HG03558 (cell line): ENCODE results near the gene INSYN2B.

Experiments
- ATAC-seq: cut with Tn5 transposase; IDR thresholded peaks from one replicate; pipeline ENCODE4 v1.9.1; 2021; ENCODE audit warnings: moderate number of reproducible peaks; ENCODE audit not compliant: unreplicated experiment; ENCODE audit errors: extremely low read depth

The INSYN2B gene

DNA sequence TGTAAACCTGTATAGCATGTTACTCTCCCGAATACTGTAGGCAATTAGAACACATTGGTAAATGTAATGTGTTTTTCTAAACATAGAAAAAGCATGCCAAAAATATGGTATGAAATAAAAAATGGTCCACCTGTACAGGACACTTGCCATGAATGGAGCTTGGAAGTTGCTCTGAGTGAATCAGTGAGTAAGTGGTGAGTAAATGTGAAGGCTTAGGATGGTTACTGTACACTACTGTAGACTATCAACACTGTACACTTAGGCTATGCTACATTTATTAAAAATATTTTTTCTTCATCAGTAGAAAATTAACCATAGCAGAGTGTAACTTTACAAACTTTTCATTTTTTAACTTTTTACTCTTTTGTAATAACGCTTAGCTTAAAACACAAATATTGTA, 41.9 kb downstream of the INSYN2B start:
- no peak for ATAC-seq

DNA sequence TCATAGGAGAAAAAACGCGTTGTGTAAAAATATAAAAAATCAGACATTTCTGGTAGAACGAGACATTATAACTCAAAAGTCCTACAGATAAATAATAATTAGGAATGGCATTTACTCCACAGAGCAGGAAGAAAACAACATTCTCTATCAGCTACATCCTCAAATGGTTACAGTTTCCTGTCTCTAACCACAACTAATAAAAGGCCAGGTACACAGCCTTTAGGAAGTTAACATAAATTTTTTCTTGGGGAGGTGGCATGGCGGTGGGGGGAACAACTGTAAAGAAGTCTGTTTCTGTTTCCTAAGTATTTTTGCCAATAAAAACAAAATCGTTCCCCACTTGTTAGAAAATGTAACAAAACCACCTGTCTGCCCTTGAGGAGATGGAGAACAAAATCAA, 44.5 kb downstream of the INSYN2B start:
- ATAC-seq, result no peak

DNA sequence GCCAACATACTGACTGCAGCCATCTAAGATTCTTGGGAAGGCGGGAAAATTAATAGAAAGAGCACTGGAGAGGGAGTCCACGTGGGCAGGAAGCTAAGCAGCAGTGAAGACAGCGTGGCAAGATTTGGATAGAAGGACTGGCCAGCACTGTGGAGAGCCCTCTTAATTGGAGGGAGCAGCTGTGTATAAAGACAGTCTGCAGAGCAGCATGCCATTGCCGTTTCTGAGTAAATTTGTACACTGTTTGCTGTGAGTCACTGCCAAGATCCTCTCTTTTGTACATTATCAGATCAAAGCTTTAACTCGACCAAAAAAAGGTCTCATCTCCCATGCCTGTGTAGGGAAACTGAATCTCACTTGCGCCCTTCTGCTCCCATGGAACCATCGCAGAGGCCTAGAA, 45.3 kb downstream of the INSYN2B start:
- ATAC-seq, result no peak

DNA sequence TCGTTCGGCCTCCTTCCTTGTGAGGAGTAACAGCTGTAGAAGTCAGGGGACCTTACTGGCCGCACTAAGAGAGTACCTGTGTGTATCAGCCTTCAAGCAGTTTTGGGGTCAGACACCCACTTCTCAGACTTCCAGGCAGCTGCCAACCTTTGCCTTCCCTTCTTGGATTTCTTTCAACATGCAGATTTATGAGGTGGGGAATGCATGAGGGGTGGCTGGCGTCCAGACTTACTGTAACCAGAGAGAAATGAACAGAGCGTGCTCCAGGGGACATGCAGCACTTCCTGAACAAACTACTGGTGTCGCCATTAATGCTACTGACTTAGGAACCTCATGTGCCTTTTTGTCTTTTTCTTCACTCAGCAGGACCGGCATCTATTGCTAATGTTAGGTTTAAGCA, 46.7 kb downstream of the INSYN2B start:
- no peak for ATAC-seq

DNA sequence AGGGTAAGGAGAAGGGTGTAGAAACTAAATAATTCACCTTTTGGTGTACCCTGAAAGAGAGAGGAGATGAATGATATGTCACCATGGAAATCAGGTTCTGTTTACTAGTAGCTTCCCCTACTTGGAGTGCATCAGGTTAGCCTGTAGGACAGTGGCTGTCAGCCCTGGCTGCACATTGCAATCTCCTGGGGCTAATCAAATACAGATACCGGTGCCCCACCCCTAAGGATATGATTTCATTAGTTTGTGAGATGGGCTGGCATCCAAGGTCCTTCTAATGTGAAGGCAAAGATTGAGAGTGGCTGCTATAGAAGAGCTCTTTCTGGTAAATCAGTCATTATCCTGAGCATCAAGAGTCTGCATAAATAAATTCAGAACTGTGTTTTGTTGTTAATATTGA, 47.2 kb downstream of the INSYN2B start:
- ATAC-seq, result no peak

DNA sequence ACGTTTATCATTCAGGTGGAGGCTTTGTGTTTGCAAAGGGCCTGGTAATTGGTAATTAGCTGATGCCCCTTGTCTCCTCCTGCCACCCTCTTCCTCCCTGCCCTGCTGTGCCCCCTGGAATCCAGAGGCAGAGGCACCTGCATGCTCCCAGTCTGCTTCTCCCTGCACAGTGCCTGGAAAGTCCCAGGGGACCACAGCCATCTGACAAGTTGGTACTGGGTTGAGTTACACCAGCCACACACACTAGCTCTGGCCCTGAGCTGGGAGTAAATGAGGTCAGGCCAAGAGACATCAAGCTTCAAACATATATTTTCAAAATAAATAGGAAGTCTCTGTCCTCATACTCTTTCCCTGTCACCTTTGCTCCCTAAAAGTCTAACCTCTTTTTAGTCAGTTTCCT, 56.3 kb downstream of the INSYN2B start:
- no peak for ATAC-seq

DNA sequence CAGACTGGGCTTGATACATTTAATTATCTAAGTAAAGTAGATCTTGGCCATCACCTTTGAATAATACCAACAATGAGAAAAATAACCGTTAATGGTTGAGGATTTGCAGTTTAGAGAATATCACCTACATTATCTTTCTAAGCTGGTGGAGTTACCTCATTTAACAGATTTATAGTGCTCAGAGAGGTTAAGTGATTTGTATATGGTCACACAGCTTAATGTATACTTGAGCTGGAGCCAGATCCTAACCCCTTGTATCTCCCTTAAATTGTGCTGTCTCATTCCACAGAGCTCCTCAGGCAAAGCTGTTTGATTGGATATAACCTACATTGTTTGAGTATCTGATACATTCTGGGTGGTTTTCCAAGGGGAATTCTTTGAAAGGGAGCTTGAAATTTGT, 57.8 kb downstream of the INSYN2B start:
- ATAC-seq, result no peak

DNA sequence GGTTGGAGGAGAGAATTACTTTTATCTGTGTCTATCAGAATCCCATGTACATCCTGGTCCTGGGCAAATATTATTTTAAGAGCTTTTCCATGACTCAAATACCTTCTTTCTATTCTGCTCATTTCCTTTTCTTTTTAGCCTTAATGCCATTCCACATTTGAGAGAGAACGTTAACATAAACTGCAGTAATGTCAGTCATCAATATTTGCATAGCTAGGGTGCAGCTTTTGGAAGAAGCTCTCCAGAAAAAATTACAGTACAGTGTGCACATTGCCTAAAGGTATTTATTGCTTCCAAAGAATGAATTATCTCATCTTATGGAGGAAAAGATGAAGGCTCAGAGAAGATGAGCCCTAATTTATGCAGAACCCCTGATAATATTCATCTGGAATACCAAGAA, 58.3 kb downstream of the INSYN2B start:
- no peak for ATAC-seq

DNA sequence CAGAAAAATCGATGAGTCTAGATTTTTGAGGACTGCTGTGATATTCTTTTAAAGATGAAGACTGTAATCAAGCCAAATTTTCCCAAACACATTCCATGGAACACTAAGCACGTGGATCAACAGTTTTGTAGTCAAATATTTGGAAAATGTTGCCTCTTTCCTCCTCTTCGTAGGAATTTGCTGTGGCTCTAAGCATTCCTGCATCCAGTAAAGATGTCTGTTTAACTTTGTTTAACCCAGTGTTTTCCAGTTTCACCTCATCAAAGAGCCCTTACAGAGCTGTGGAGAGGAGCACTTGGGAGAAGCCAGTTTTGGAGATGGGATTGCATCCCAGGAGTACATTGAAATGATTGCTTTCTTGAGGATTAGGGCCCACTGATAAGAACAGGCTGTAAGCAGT, 58.9 kb downstream of the INSYN2B start:
- ATAC-seq, result no peak

DNA sequence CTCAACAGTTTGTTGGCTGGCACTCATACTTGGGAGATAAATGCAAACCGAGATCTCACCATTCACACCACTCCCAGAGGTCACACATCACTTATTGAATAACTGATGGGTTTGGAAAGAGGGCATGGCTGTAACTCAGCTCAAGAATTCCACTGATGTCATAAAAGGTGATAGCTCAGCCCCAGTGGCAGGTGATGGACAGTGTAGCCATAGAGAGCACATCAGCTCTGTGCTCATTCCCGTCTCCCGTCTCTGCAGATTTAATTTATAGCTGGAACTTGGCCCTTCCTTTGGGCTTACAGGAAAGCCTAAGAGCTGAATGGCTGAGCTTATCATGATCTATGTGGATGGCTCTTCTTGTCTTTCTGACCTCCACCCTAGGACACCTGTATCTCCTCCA, 59.8 kb downstream of the INSYN2B start:
- no peak for ATAC-seq

DNA sequence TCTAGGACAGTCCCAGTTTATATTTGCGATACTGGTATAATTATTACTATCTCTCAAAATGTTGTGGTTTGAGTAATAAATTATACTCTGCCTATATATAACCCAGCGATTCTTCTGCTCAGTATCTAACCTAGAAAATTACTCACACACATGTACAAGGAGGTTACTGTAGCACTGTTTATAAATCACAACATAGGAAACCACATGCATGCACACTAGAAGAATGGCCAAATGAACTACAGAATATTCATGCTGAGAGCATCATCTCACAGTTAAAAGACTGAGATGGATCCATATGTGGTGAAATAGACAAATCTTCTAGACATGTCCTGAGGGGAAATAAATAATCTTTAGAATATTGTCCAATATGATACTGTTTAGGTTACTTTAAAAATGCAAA, 62.1 kb downstream of the INSYN2B start:
- ATAC-seq, result no peak

DNA sequence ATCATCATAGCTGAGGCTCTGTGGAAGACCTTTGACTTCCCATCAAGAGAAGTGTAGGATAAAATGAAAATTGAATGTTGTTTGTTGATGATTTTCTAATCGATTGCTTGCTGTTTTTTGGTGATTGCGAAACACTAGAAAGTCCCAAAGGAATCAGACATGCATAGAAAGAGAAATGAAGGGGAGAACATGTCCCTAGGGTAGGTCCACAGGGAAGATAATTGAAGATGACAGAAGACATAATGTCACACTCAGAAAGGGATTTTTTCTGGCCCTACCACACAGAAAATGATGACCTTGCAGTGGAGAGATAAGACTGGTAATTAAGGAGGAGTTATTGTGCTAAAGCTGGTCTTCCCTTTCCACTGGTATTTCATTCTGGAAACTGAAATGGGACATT, 62.8 kb downstream of the INSYN2B start:
- no peak for ATAC-seq

DNA sequence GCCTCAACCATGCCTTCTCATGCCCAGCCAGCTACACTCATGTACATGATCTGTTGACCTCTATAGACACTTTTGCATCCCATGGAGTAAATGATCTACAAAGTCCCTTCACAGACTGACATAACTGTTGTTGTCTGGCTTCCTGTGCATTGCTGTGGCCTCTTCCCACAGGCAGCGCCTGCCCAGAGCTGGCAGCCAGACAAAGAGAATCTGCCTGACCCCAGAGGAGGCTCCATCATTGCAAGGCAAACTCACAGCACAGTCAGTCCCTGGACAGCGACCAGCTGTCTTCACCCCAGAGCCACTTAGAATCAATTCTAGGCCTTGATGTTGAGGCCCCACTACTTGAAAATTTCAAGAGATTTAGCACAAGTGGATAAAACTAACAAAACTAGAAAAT, 65.5 kb downstream of the INSYN2B start:
- no peak for ATAC-seq

DNA sequence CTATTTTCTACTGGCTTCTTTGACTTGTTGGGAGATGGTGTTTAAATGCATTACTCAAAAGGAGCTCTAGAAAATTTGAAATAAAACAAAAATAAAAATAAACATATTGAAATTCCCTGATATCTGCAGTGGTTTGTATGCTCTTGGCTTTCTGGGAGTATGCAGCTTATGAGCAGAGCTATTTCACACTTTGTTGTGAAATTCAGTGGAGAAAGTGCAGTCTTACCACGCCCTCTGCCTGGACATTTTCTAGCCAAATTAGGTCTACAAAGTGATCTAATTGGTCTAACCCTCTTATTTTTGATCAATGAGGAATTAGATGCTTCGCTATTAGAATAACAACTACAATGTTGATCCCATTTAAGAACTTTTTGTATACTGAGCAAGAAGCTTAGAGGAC, 66.8 kb downstream of the INSYN2B start:
- no peak for ATAC-seq

DNA sequence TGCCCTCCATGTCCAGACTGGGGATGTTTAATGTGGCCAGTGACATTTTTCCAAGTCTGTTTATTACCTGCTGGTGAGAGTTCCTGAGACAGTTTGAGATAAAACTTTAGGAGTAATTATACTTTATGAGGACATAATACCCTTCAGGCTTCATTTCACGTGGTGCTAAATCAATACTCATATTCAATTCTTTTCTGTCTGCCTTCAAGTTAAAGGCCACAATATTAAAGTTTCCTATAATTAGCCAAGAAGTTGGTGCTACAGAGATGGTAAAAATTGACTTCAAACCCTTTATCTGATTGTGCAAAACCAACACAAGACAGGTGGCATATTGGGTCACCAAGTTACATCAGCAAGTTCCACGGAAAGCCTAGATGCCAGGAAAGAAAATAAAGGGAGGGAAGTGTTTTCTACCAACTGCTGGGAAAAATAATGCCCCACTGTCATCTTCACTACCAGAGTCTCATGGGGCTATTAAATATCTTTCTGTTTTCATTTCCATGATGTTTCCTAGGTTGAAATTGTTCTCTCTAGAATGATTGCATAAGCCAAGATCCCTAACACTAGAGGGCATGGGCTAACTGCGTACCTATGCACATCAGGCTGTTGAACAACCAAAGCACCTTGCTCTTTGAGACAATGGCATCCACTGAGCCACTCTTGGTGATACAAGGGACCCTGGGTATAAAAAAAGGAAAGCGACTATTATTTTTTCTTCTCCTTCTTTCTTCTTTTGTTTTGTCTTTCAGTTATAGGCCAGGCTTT, 68.7 kb downstream of the INSYN2B start:
- ATAC-seq, result no peak

DNA sequence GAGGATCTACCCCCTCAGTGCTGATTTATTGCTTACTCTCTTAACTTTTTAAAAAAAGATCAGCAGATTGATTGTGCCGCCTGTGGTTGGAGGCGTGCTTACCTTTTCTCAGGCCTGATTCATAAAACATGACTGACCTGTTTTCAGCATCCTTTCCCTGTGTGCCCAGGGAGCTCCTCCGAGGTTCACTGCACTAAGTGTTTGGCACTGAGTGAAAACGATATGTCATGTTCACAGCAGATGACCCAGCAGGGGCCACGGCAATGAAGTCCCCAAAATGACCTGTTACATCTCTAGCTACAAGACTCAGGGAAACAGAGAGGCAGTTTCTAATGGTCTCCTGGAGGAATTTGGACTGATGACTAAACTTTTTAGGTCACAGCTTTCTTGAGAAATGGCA, 69.9 kb downstream of the INSYN2B start:
- no peak for ATAC-seq

DNA sequence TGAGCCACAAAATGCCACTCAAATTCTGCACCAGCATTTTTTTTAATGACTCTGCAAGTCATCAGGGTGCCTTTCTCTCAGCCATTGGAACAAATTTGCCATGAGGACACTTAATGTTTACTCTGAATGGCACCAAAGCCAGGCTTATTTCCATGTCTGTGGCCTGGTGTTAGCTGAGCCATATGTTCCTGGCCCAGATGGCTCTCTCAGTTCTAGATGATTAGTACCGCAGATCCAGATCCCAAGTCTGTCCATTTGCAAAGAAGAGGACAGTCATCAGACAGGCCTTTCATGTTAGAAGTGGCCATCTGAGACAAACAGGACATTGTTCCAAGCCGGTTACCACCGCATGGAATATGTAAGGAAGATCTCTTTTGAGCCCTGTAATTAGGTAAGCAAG, 70.3 kb downstream of the INSYN2B start:
- no peak for ATAC-seq

DNA sequence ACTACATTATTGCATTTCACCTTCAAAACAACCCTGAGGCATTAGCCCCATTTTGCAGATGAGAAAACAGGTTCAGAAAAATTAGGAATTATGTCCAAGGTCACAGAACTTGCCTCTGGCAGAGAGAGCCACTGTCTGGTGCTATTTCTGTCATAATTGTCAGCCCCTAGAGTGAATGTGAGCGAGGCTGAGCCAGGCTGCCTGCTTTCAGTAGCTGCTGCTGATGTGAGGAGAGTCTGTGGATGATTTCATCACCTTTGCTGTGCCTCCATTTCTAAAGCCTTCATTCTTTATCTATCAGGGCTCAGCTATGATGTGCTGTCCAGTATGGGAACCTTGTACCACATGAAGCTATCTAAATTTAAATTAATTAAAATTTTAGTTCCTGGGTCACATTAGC, 71.4 kb downstream of the INSYN2B start:
- ATAC-seq, result no peak

DNA sequence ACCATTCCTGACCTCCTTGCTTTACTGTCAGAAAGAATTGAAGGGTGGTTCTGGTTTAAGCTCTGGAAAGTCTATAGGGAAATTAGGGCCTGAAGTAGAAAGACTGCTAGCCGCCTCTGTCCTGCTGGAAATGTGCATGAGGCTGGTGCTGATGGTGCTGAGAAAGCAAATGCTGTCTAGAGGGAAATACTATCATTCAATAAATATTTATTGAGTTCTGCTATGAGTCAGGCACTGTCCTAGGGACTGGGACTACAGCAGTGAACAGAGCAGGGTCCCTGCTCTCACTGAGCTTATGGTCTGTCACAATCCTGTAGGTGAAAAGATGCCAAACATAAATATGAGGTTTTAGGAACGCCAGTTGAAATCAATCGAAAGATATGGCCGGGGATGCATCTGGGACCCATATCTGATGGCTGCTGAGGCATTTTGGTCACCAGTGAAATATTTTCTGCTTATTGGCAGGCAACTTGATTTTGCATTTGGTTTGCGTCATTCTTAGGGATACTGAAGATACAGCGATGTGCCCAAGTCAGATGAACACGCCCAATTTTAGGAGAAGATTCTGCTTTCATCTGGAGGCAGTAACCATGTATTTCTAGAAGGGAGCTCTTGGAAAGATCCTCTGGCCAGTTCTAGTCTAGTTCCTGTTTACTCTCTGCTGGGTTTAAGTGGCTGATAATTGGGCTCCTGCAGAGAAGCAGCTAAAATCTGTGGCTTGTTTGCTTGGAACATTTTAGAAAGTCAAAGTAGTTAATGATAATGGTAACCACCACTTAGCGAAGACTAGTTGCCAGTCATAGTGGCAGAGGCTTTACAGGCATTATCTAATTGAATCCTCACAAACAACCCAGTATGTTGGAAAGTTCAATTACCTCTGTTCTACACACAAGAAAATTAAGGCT, 73.3 kb downstream of the INSYN2B start:
- ATAC-seq, result no peak

DNA sequence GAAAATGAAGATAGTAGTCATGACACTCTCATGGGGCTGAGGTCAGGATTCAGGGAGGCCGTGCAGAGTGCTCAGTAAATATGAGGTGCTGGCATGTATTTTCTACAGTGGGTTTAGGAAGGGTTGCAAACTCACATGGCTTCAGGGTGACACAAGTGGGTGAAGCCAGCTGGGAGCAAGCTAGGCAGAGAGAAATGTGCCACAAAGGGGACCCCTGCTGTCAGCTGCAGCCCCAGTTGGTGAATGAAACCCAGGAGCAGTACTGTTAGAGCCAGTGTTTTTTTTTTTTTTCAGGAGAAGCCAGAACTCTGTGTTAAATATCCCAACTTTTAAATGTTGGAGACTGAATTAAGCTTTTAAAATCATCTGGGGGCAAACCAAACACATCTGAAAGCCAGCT, 75.3 kb downstream of the INSYN2B start:
- no peak for ATAC-seq

DNA sequence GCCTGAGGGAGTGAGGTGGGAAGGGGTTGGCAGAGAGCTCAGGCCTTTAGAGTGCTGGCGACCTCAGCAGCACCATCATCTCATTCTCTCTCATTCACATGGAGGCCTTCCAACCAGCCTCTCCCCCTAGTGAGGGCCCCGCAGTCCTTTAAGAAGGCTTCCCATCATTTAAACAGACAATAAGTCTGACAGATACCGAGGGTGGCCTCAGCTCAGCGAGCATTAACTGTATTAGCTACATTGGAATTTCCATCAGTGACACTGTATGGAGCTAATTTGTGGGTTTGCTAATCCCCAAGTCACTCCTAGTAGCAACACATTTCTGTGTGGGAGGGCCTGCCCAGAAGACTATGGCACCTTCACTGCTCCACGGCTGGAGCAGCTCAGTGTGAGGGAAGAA, 75.8 kb downstream of the INSYN2B start:
- ATAC-seq, result no peak

DNA sequence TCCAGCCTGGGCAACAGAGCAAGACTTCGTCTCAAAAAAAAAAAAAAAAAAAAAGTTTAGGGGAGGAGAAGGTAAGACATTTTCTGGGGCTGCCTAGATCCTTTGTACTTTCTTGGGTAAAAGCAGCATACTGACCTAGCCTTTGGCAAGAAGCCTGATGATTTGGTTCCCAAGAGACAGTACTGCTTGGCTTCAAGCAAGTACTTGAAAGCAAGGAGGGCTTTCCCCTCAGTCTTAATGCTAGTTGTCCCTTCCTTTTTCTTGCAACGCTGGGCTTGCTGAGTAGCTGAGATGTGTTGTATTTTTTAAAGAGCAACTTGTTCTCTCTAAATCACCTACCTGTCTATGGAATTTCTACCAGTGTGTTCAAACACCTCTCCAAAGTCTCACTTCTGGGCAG, 76.2 kb downstream of the INSYN2B start:
- no peak for ATAC-seq
